Muscle layer of duodenum (tissue), 2 donors: ENCODE results near the gene PHLPP1.
"Not testable (repeated sequence)": the region's sequence is repeated elsewhere in the genome, so short reads cannot be mapped to it uniquely, and the experiment has no call there.

Source experiments
- H3K27ac ChIP-seq: one replicate; pipeline ENCODE4 v1.7.0; 2013; ENCODE audit warnings: mild to moderate bottlenecking, low read length
- H3K27me3 ChIP-seq: one replicate; pipeline ENCODE4 v1.7.0; 2013; ENCODE audit warnings: low read depth, mild to moderate bottlenecking, control low read depth, low read length
- H3K36me3 ChIP-seq, 2 donors: one replicate each; pipeline ENCODE4 v1.7.0; 2013; ENCODE audit warnings: low read length in 2 of 2, control low read depth in 1 of 2, mild to moderate bottlenecking in 1 of 2; ENCODE audit not compliant: insufficient read depth in 2 of 2, control insufficient read depth in 1 of 2
- H3K4me1 ChIP-seq, 2 donors: one replicate each; pipeline ENCODE4 v1.7.0; 2013; ENCODE audit warnings: low read length in 2 of 2, mild to moderate bottlenecking in 2 of 2, control low read depth in 1 of 2, moderate library complexity in 1 of 2; ENCODE audit not compliant: insufficient read depth in 2 of 2, control insufficient read depth in 1 of 2
- H3K4me3 ChIP-seq, 2 donors: one replicate each; pipeline ENCODE4 v1.7.0; 2013; ENCODE audit warnings: low read length in 2 of 2, low read depth in 1 of 2, mild to moderate bottlenecking in 1 of 2
- H3K9me3 ChIP-seq, 2 donors: one replicate each; pipeline ENCODE4 v1.7.0; 2013; ENCODE audit warnings: low read length in 2 of 2, control low read depth in 1 of 2, mild to moderate bottlenecking in 1 of 2; ENCODE audit not compliant: control insufficient read depth in 1 of 2
- donor health status: healthy.

Gene PHLPP1

GRCh38 chr18:62735387-62735786 lies 20.0 kb downstream of the PHLPP1 start:
- no peak overlapping the region for H3K27ac ChIP-seq
- no peaks in the 10 kb centered on the region for H3K36me3 ChIP-seq
- peaks cover 6 to 8% of the 10 kb centered on the region in 2 donors for H3K9me3 ChIP-seq
- no peak overlapping the region for H3K4me3 ChIP-seq
- H3K27me3 ChIP-seq: no peaks in the 10 kb centered on the region
- no peaks in the 10 kb centered on the region for H3K4me1 ChIP-seq

GRCh38 chr18:62736077-62736855 lies 20.9 kb downstream of the PHLPP1 start:
- Histone ChIP-seq H3K4me1 (no peaks in the 10 kb centered on the region), H3K36me3 (no peaks in the 10 kb centered on the region), H3K27me3 (no peaks in the 10 kb centered on the region), H3K9me3 (peaks cover 6 to 8% of the 10 kb centered on the region in 2 donors), H3K27ac (no peak overlapping the region), H3K4me3 (no peak overlapping the region)

GRCh38 chr18:62737241-62737873 lies 22.0 kb downstream of the PHLPP1 start:
- no peak overlapping the region for H3K27ac ChIP-seq
- no peaks in the 10 kb centered on the region for H3K4me1 ChIP-seq
- H3K9me3 ChIP-seq: peaks cover 0 to 2% of the 10 kb centered on the region in 2 donors
- H3K4me3 ChIP-seq: no peak overlapping the region
- H3K27me3 ChIP-seq: no peaks in the 10 kb centered on the region
- no peaks in the 10 kb centered on the region for H3K36me3 ChIP-seq

DNA sequence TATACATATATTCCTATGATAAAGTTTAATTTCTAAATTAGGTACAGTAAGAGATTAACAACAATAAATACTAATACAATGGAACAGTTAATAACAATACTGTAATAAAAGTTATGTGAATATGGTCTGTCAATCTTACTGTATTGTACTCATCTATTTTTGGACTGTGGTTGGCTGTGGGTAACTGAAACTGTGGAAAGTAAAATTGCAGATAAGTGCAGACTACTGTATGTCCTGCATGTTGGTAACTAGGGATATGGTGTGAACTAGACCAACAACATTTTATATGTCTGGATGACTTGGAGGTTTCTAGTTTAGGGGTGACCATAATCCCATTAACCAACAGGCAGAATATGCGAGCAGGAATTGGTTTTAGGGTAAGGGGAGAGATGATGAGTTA lies 23.3 kb downstream of the PHLPP1 start:
- Histone ChIP-seq H3K27me3 (no peaks in the 10 kb centered on the region), H3K36me3 (no peaks in the 10 kb centered on the region), H3K27ac (no peak overlapping the region), H3K9me3 (no peaks in the 10 kb centered on the region), H3K4me1 (no peaks in the 10 kb centered on the region), H3K4me3 (no peak overlapping the region)

- Histone ChIP-seq H3K4me3 (no peak overlapping the region), H3K27me3 (no peaks in the 10 kb centered on the region), H3K9me3 (no peaks in the 10 kb centered on the region), H3K36me3 (no peaks in the 10 kb centered on the region), H3K27ac (no peak overlapping the region), H3K4me1 (peaks cover 0 to 8% of the 10 kb centered on the region in 2 donors)
Observed at GRCh38 chr18:62739911-62740310, 24.6 kb downstream of the PHLPP1 start.

GRCh38 chr18:62740650-62741049 lies 25.3 kb downstream of the PHLPP1 start:
- not testable (repeated sequence) for H3K9me3 ChIP-seq, H3K36me3 ChIP-seq, H3K27ac ChIP-seq, H3K27me3 ChIP-seq, H3K4me3 ChIP-seq, H3K4me1 ChIP-seq

DNA sequence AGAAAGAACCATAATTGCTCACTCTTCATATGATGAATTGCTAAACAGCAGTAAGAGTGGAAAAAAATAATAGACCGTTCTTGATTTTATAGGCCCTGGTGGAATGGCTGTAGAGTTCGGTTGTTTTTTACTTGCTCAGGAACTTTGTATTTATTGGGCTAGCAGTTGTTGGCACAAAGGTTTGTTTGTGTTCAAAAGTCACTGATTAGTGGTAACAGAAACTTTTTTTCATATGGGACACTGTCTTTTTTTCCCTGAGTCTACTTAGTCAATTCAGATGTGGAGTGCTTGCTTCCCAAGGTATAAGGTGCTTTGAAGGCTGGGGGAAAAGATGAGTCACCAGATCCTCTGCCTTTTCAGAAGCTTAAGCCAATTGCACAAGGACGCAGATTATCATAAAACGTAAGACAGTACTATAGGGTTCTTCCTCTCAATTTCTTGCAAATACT lies 25.8 kb downstream of the PHLPP1 start:
- H3K4me3 ChIP-seq: no peak overlapping the region
- H3K36me3 ChIP-seq: no peaks in the 10 kb centered on the region
- H3K27me3 ChIP-seq: no peaks in the 10 kb centered on the region
- H3K4me1 ChIP-seq: peaks cover 0 to 8% of the 10 kb centered on the region in 2 donors
- no peaks in the 10 kb centered on the region for H3K9me3 ChIP-seq
- peak overlapping the region; percentile 68 for H3K27ac ChIP-seq

GRCh38 chr18:62741584-62741983 lies 26.2 kb downstream of the PHLPP1 start:
- Histone ChIP-seq H3K27ac (peak overlapping the region; percentile 68), H3K36me3 (no peaks in the 10 kb centered on the region), H3K9me3 (no peaks in the 10 kb centered on the region), H3K4me1 (peaks cover 0 to 8% of the 10 kb centered on the region in 2 donors), H3K27me3 (no peaks in the 10 kb centered on the region), H3K4me3 (peak overlapping the region in 1 of 2 donors; percentile 41)

- Histone ChIP-seq H3K9me3 (no peaks in the 10 kb centered on the region), H3K4me1 (peaks cover 0 to 8% of the 10 kb centered on the region in 2 donors), H3K27me3 (no peaks in the 10 kb centered on the region), H3K4me3 (no peak overlapping the region), H3K27ac (no peak overlapping the region), H3K36me3 (no peaks in the 10 kb centered on the region)
Observed at GRCh38 chr18:62744076-62744968, 29.0 kb downstream of the PHLPP1 start.

DNA sequence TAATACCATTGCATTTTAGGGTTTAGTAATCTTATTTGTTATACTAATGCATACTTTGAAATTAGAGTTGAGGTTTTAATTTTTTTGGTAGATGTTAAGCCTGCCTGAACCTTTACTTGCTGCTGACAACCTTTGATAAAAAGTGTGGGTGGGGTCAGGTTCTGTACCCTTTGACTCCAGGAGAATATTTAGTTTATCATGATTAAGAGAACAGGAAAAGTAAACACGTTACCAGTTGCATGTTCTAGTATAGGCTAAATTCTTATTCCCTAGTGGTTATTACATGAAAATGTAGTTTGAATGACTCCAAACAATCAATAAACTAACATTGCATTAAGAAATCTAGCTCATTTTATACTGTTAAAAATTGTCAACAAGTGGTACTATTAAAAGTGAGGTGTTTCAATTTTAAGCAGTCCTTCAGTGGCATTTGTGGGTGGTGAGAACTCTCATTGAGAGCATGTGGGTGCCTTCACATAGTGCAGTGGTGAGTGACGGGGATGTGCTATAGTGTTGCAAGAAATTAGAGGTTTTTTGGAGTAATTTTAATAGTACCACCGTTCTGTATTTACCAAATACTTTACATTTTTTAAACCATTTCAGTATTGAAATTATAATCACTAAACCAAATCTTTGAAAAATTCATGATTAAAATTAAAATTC lies 29.9 kb downstream of the PHLPP1 start:
- H3K9me3 ChIP-seq: no peaks in the 10 kb centered on the region
- H3K36me3 ChIP-seq: no peaks in the 10 kb centered on the region
- peaks cover 0 to 8% of the 10 kb centered on the region in 2 donors for H3K4me1 ChIP-seq
- H3K27ac ChIP-seq: no peak overlapping the region
- no peaks in the 10 kb centered on the region for H3K27me3 ChIP-seq
- H3K4me3 ChIP-seq: no peak overlapping the region

DNA sequence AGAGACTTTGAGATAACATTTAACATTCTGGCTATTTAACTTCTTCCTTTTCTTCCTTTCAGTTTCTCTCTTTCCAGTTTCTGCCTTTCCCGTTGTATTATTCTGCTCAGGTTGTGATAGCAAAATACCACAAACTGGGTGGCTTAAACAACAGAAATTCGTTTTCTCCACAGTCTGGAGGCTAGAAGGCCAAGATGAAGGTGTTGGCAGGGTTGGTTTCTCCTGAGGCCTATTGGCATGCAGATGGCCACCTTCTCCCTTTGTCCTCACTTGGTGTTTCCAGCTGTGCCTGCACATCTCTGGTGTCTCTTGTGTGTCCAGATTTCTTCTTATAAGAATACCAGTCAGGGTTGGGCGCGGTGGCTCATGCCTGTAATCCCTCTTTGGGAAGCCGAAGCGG lies 34.0 kb downstream of the PHLPP1 start:
- H3K27ac ChIP-seq: no peak overlapping the region
- no peak overlapping the region for H3K4me3 ChIP-seq
- H3K4me1 ChIP-seq: peaks cover 12 to 15% of the 10 kb centered on the region in 2 donors
- no peaks in the 10 kb centered on the region for H3K27me3 ChIP-seq
- H3K36me3 ChIP-seq: no peaks in the 10 kb centered on the region
- no peaks in the 10 kb centered on the region for H3K9me3 ChIP-seq
